Measurements from ENCODE around the gene FAM20C. TPM values are rescaled to one million over a fixed set of nuclear protein-coding genes. Genes with fewer than 3 reads are reported as not detected.

Gene FAM20C
- total RNA-seq, 2 donors from 2014 or later, result 37.8 to 62.0 TPM

DNA sequence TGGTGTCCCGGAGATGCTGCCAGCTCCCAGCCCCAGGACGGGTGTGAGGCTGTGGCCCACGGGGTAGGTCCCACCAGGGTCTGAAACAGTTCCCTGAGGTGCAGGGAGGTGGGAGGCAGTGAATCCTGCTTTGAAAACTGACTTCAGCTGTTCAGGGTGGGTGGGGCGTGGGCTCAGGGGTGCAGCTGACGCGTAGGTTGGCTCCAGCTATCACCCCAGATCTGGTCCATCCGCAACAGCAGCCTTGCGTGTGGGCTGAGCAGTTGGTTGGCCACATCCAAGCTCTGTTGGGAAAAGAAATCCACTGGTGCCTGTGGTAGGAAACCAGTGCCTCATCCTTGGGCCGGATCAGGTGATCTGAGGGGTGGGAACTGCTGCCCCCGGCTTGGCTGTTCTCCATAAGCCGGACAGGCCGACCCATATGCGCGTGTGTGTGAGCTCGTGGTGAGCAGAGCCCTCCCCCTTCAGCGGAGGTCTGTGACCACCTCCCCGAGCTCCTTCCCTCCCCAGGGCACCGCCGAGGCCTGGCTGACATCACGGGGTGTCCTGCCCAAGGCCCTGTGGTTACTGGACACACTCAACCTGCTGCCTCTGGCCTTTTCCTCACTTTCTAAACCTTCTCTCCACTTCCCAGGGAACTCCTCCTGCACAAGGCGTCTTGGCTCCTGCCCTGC is 15.4 kb upstream of the FAM20C start:
- no peak for TF ChIP-seq POLR2A (IDR thresholded peaks at IDR 0.05)
- TF ChIP-seq POLR2AphosphoS5 (IDR thresholded peaks at IDR 0.05), result no peak
- TF ChIP-seq, protein P1, sequence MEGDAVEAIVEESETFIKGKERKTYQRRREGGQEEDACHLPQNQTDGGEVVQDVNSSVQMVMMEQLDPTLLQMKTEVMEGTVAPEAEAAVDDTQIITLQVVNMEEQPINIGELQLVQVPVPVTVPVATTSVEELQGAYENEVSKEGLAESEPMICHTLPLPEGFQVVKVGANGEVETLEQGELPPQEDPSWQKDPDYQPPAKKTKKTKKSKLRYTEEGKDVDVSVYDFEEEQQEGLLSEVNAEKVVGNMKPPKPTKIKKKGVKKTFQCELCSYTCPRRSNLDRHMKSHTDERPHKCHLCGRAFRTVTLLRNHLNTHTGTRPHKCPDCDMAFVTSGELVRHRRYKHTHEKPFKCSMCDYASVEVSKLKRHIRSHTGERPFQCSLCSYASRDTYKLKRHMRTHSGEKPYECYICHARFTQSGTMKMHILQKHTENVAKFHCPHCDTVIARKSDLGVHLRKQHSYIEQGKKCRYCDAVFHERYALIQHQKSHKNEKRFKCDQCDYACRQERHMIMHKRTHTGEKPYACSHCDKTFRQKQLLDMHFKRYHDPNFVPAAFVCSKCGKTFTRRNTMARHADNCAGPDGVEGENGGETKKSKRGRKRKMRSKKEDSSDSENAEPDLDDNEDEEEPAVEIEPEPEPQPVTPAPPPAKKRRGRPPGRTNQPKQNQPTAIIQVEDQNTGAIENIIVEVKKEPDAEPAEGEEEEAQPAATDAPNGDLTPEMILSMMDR (IDR thresholded peaks at IDR 0.05), result no peak
- intact Hi-C loops (cut with DNase I), result no loop called here
- DNase-seq (ENCODE audit: low spot score), result no peak

GRCh38 chr7:178444-178843 is 13.9 kb upstream of the FAM20C start:
- intact Hi-C loops (cut with DNase I), result no loop called here
- TF ChIP-seq POLR2A (IDR thresholded peaks at IDR 0.05) (no peak), POLR2AphosphoS5 (IDR thresholded peaks at IDR 0.05) (no peak)
- TF ChIP-seq, protein P1 (IDR thresholded peaks at IDR 0.05), result no peak
- no peak overlapping the region for H3K4me3 ChIP-seq
- H3K4me1 ChIP-seq (replicated peaks), result no peaks in the 10 kb centered on the region
- H3K9me3 ChIP-seq, result no peaks in the 10 kb centered on the region
- no peaks in the 10 kb centered on the region for H3K36me3 ChIP-seq
- no peak for DNase-seq (ENCODE audit: low spot score)
- H3K27ac ChIP-seq, result no peak overlapping the region
- WGBS, result 88% methylated on average over 28 of the region's 28 CpGs
- H3K27me3 ChIP-seq (replicated peaks; ENCODE audit: insufficient read depth), result peaks cover 2% of the 10 kb centered on the region

More for the DNA sequence above, 15.4 kb upstream of the FAM20C start:
- H3K27me3 ChIP-seq (replicated peaks; ENCODE audit: insufficient read depth), result peaks cover 2% of the 10 kb centered on the region
- H3K4me1 ChIP-seq (replicated peaks), result no peaks in the 10 kb centered on the region
- 87% methylated on average over 21 of the region's 21 CpGs for WGBS
- no peaks in the 10 kb centered on the region for H3K9me3 ChIP-seq
- H3K36me3 ChIP-seq, result no peaks in the 10 kb centered on the region
- no peak overlapping the region for H3K27ac ChIP-seq
- H3K4me3 ChIP-seq, result no peak overlapping the region

DNA sequence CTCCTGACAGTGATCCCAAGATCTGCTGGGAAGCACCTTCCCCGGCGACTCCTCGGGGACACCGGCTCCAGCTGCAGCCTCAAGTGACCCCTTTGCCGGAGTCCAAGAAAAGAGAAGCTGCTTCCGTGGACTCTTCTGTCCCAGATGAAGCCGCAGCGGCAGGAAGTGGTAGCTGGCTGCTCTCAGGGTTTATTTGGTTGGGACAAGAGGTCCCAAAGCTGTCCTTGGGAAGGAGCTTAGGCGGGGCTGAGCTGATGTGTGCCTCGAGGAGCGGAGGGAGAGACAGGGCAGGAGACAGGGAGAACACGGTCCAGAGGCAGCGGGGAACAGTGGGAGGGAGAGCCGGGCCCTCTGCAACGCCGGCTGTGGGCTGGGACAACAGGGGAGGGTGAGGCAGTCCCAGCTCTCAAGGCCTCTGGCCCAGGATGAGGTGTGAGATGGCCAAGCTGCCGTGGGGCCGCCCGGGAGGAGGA is 13.1 kb upstream of the FAM20C start:
- Histone ChIP-seq H3K4me3 (no peak overlapping the region), H3K36me3 (no peaks in the 10 kb centered on the region), H3K27me3 (replicated peaks; ENCODE audit: insufficient read depth) (peaks cover 2% of the 10 kb centered on the region), H3K4me1 (replicated peaks) (no peaks in the 10 kb centered on the region), H3K27ac (no peak overlapping the region), H3K9me3 (no peaks in the 10 kb centered on the region)
- 79% methylated on average over 18 of the region's 19 CpGs for WGBS
- TF ChIP-seq POLR2AphosphoS5 (IDR thresholded peaks at IDR 0.05) (no peak), POLR2A (IDR thresholded peaks at IDR 0.05) (no peak)
- TF ChIP-seq, protein P1 (IDR thresholded peaks at IDR 0.05), result no peak
- DNase-seq (ENCODE audit: low spot score), result no peak
- intact Hi-C loops (cut with DNase I), result no loop called here

DNA sequence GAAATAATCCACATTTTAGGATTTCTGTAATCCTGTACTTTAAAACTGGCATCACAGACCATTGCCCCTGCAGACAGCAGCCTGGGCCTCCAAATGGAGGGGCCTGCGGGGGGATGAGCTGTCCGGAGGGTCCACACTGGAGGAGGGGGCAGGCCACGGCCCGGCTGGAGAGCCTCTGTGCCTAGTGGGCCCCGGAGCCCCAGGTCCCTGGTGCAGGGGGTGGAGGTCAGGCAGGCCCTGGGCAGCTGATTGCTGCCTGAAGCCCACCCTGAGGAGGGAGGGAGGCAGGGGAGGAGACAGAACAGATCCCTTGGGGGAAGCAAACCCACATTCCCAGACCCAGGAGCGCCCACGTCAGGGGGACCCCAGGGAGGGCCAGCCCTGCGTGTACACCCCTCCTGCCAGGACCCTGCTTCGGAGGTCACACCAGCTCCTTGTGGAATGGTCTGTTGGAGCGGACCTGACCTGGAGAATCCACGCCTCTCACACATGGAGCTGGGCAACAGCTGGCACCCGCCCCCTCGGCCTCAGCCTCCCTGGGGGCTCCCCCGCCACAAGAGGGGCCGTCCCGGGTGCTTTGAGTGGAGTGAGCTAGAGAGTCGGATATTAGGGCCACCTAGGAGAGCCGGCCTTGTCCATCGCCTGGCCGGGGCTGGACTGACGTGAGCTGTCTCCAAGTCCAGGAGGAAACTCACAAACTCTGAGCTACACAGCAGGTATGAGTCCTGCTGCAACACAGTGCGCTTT is 12.2 kb upstream of the FAM20C start:
- Histone ChIP-seq H3K4me3 (no peak overlapping the region), H3K27ac (no peak overlapping the region), H3K36me3 (no peaks in the 10 kb centered on the region), H3K4me1 (replicated peaks) (no peaks in the 10 kb centered on the region), H3K27me3 (replicated peaks; ENCODE audit: insufficient read depth) (peaks cover 2% of the 10 kb centered on the region), H3K9me3 (no peaks in the 10 kb centered on the region)
- WGBS, result 88% methylated on average over 22 of the region's 22 CpGs
- DNase-seq (ENCODE audit: low spot score), result no peak
- TF ChIP-seq POLR2AphosphoS5 (IDR thresholded peaks at IDR 0.05), result no peak
- TF ChIP-seq POLR2A (IDR thresholded peaks at IDR 0.05), result no peak
- TF ChIP-seq, protein P1 (IDR thresholded peaks at IDR 0.05), result no peak
- intact Hi-C loops (cut with DNase I), result no loop called here

All from prostate gland (tissue), 2 donors.